HG03439 (cell line): ENCODE results near the gene UIMC1.
"Not testable (repeated sequence)": the region's sequence is repeated elsewhere in the genome, so short reads cannot be mapped to it uniquely, and the experiment has no call there.

Experiments used
- ATAC-seq: cut with Tn5 transposase; IDR thresholded peaks from one replicate; pipeline ENCODE4 v1.9.1; 2021; ENCODE audit warnings: mild to moderate bottlenecking, moderate library complexity; ENCODE audit not compliant: unreplicated experiment

Gene UIMC1

DNA sequence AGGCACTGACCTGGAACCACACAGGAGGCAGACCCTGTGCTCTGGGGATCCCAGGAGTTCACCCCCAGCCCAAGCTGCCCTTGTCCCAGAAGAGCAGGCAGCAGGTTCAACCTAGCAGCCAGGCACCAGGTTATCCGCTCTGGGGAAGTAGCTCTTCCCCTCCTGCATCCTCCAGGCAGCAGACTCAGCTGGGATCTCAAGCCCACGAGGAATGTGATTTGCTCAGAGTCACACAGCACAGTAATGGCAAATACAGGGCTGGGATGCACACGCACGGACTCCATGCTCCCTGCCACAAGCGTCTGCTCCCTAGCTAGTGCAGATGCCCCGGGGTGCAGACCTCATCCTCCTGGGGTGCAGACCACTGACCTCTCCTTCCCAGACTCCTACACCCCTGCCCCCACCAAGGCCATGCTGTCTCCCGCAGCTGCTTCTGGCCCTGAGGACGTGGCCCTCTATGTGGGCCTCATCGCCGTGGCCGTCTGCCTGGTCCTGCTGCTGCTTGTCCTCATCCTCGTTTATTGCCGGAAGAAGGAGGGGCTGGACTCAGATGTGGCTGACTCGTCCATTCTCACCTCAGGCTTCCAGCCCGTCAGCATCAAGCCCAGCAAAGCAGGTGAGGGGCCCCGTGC is 132.9 kb downstream of the UIMC1 start:
- no peak for ATAC-seq

DNA sequence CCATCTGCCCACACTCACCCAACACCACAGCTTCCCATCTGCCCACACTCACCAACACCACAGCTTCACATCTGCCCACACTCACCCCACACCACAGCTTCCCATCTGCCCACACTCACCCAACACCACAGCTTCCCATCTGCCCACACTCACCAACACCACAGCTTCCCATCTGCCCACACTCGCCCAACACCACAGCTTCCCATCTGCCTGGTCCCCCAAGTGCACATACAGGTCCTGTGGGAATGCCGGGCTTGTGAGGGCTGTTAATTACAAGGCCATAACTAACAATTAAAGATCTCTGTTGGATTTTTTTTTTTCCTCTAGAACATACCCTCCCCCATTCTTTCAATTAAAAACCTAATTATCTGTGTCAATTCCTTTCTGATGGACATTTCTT is 133.6 kb downstream of the UIMC1 start:
- ATAC-seq: not testable (repeated sequence)

DNA sequence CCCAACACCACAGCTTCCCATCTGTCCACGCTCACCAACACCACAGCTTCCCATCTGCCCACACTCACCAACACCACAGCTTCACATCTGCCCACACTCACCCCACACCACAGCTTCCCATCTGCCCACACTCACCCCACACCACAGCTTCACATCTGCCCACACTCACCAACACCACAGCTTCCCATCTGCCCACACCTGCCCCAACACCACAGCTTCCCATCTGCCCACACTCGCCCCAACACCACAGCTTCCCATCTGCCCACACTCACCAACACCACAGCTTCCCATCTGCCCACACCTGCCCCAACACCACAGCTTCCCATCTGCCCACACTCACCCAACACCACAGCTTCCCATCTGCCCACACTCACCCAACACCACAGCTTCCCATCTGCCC is 134.0 kb downstream of the UIMC1 start:
- not testable (repeated sequence) for ATAC-seq

DNA sequence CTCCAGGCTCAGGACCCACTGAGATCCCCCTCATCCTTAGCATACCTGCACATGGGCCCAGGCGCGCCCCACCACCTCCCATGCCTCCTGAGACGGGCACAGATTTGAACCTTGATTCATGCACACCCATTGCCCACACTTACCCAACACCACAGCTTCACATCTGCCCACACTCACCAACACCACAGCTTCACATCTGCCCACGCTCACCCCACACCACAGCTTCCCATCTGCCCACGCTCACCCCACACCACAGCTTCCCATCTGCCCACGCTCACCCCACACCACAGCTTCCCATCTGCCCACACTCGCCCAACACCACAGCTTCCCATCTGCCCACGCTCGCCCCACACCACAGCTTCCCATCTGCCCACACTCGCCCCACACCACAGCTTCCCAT is 135.9 kb downstream of the UIMC1 start:
- ATAC-seq: not testable (repeated sequence)

DNA sequence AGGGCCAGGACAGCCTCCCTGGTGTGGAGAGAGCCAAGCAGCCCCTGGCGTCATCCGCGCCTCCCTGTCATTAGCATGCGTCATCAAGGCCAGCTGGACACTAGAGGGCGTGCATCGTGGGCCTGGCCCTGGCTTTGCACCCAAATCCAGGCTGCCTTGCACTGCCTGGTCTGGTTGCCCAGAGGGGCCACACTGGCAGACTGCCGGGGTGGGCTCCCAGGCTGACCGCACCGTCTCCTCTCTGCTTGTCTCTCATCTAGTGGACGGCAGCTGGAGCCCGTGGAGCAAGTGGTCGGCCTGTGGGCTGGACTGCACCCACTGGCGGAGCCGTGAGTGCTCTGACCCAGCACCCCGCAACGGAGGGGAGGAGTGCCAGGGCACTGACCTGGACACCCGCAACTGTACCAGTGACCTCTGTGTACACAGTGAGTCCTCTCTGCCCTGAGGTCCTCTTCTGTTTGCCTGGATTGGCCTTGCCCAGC is 136.4 kb downstream of the UIMC1 start:
- ATAC-seq: no peak

DNA sequence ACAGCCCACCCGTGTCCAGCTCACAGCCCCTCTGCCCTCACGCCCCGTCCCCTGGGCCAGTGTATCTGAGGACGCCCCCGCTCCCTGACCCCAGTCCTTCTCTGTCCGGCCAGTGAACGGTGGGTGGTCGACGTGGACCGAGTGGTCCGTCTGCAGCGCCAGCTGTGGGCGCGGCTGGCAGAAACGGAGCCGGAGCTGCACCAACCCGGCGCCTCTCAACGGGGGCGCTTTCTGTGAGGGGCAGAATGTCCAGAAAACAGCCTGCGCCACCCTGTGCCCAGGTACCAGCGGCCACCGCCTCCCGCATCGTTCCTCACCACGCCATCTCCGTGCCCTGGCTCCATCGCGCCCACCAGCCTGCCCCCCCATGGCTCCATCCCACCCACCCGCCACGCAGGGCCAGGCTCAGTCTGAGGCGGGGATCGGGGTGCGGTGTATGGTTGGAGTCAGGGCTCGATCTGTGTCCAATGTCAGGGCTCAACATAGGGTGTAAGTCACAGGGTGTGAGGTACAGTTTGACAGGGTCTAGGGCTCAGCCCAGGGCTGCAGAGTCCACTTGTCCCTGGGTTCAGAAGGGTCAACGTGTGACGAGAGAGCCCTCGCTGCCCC is 137.0 kb downstream of the UIMC1 start:
- no peak for ATAC-seq

DNA sequence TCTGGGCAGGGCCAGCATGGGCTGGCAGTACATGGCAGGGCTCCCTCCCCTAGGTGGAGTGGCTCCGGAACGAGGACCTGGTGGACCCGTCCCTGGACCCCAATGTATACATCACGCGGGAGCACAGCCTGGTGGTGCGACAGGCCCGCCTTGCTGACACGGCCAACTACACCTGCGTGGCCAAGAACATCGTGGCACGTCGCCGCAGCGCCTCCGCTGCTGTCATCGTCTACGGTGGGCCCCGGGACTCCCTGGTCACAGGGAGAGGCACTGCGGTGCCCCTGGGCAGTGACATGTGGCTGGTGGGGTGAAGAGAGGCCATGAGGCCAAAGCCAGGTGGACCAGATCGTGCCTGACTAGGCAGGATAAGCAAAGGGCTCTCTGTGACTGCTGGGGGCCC is 137.8 kb downstream of the UIMC1 start:
- ATAC-seq: no peak

DNA sequence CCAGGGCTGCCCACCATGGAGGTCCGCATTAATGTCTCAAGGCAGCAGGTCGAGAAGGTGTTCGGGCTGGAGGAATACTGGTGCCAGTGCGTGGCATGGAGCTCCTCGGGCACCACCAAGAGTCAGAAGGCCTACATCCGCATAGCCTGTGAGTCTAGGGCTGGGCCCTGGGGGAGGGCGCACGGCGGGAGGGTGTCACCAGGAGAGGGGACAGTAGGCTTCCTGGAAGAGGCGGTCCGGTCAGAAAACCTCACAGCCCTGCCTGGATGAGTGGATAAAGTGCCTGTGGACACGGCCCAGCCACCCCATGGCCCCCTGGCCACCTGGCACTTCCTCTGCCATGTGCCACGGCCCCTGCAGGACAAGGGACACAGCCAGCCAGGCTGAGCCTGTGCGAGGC is 138.5 kb downstream of the UIMC1 start:
- ATAC-seq: no peak

DNA sequence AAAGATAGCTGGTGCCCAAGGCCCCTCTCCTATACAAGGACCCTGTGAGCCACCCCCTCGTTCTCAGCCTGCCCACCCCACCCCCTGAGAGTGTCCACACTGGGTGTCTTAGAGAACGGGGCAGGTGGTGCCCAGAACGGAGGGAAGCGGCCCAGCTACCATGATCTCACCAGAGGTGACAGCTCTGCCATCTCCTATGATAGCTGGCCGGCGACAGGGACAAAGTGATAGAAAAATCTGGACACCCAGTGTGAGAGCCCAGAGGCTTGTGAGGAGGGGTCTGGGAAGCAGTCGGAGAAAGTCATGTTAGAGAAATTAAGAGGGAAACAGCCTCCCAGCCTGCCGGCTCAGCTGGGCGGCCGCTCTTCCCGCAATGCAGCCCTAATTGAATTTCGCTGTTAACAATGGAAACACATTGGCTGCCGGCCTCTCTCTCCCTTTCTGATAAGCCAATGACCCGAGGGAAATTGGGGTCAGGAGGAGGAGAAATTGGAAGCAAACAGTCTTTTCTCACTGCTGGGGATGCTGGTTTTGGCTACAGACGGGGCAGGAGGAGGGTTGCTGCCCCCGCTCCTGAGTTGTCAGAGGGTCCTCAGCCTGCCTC is 139.8 kb downstream of the UIMC1 start:
- no peak for ATAC-seq

DNA sequence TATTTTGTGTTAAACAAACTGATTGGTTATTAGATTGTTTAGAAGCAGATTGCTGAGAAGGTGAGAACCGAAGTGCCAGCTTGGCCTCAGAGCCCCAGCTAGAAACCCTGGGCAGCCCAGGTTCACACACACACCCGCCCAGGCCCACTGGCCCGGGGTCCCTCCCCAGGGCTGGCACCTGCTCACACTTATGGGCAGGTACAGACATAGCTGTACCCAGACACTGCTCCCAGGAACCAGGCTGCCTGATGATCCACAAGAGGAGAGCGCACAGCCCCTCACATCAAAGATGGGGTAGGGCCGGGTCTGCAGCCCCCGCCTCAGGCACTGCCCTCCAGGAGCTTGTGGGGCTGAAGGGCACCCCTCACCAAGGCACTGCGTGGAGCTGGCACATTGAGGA is 140.6 kb downstream of the UIMC1 start:
- no peak for ATAC-seq

DNA sequence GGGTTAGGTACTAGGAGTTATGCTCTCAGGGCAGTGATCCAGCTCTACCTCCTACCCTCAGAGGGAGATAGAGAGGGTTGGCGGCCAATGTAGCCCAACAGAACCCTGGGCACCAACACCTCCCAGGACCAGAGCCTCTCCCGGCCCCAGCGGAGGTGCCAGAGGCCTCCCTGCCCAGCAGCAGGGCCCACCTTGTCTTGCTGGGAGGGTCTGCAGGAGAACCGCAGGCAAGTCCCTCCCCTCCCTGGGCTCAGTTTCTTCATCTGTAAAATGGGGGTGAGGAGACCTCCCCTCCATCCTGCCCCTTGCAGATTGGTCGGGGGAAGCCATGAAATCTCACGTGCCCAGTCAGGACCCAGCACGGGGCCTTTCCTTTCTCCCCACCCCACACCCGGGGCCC is 141.8 kb downstream of the UIMC1 start:
- ATAC-seq: no peak

DNA sequence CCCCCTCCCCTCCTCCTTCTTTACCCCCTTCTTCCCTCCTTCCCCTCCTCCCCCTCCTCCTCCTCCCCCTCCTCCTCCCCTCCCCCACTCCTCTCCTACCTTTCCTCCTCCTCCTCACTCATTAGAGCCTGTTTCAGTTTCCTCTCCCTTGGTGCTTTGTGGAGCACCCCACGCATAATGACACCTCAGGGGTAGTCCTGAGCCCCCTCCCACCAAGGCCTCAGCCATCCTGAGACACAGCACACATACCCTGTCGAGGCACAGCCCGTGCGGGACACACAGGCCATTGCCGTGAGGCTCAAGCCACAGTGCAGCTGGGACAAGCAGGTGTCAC is 142.8 kb downstream of the UIMC1 start:
- ATAC-seq: no peak

DNA sequence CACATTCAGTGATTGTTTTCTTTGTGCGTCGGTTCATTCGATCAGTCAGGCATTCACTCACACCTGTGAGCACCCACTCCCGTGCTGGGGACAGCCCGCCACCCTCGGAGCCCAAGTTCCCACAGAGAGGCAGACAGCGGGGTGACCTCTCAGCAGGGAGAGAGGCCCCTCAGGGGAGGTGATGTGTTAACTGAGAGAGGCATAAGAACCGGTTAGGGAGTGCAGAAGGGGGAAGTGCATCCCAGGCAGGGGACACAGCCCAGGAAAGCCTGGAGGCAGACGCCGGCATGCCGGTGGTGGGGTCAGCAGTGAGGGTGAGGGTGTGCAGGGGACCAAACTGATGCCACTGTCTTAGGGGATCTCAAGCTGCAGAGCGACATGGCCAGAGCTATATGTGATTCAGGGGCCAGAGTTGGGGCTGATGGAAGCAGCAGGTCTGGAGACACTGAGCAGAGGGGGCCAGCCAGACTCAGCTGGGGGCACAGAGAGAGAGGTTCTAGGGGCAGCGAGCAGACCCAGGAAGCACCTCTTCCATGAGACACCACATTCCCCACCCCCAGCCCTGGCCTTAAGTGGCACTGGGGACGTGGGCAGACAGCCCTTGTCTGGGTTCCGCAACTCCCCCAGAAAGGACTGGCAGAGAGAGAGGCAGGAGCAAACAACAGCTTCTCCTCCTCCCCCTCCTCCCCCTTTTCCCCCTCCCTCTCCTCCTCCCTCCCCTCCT is 143.4 kb downstream of the UIMC1 start:
- ATAC-seq: no peak

DNA sequence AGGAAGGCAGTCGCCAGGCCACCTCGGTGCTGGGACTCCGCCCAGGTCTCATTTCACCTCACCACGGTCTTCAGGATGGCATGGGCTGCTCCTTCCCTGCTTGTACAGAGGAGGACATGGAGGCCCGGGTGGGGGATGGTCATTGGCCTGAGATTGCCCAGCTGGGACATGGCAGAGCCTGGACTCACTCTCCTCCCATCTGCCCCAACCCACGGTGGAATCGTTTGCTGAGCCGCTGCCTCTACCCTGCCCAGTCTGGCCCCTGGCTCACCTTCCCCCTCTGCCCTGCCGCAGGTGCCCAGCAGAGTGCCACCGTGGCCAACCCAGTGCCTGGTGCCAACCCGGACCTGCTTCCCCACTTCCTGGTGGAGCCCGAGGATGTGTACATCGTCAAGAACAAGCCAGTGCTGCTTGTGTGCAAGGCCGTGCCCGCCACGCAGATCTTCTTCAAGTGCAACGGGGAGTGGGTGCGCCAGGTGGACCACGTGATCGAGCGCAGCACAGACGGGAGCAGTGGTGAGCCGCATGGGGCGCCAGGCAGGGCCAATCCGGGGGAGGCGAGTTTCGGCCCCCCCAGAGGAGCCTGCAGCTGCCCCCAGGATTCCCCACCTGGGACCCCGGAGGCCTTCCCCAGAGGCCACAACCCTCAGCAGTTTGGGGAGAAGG is 144.1 kb downstream of the UIMC1 start:
- no peak for ATAC-seq

DNA sequence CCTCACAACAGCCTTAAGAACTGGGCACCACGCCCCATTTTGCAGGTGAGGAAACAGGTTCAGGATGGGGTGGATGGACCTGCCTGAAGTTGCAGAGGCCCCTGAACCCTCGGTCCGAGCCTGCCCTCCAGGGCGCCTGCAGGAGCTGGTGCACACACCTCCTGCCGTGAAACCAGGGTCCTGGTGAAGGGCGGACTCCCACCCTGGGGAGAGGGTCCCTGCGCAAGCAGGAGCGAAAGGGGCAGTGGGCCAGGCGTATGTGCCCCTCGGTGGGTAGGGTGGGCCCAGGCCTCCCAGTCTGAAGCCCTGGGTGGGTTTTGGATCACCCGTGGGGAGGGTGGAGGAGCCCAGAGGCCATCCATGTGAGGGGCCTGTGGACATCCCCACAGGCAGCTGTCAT is 145.3 kb downstream of the UIMC1 start:
- no peak for ATAC-seq

DNA sequence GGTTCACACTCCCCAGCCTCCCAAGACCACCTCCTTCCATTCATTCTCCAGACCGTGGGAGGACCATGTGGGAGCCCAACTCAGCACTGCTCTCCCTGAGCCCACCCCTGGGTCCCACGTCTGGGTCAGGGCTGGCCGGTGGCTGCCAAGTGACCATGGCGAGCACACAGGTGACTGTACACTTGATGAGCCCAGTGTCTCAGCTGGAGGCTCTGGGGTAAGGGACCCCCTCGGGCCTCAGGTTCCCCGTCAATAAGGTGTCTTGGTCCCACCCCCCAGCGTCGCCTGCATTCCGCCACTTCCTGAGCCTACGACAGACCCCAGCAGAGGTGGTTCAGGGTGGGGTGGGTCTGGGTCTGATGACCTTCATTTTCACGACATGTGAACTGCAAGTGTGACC is 146.2 kb downstream of the UIMC1 start:
- no peak for ATAC-seq

DNA sequence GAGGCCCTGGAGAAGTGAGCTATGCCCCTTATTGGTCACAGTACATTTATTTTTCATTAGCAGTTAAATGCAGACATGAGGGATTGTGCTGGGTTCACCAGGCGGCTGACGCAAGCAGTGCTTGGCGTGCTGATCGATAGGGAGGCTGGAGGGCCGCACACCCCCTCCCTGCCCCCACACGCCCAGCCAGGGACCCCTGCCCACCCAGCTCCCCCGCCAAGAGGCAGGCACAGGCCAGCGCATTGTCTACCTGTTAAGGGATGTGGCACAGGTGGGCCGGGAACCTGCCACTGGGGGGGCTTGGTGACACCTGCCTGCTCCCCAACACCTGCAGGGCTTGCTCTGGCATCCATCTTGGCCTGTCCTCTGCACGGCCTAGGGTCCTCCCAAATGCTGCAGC is 146.7 kb downstream of the UIMC1 start:
- no peak for ATAC-seq

DNA sequence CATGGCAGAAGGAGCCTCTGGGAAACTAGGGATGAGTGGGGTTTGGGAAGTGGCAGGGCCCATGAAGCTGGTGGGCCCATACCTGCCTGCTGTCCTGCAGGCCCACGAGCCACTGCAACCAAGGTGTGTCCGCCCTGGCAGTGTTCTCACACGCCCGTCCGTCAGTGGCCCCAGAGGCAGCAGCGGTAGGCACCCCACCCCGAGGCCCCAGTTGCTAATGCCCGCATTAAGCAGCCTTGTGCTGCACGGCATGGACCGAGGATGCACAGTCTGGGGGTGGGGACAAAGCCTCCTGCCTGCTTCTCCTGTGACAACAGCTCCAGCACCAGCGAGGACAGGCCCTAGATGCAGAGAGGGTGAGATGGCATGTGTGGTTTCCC is 148.7 kb downstream of the UIMC1 start:
- no peak for ATAC-seq

DNA sequence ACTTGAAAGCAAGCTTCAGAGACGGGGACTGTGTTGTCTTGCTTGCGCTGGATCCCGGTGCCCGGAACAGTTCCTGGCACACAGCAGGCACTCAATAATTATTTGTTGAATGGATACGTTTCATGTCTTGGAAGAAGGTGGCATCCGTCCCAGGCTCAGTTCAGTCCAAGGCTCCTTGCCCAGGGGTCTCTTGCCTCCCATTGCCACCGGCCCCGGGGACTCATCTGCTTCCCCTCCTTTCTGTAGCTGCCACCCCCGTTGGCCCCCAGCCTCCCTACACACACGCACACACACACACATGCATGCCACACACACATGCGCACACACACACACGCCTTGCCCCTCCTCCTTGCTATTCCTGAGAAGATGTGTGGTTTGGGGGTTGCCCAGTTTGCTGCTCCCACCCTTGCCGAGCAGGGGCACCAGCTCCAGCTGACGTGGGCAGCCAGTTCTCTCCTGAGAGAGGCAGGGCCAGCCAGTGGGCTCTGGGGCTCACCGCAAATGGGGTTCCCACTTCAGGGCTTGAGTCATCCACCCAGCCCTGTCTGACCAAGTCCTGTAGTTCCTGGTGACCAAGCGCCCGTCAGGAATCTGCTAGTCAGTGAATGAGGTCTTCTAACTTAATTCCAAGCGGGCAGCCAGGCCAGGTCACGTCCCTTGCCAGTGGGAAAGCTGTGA is 149.2 kb downstream of the UIMC1 start:
- no peak for ATAC-seq

DNA sequence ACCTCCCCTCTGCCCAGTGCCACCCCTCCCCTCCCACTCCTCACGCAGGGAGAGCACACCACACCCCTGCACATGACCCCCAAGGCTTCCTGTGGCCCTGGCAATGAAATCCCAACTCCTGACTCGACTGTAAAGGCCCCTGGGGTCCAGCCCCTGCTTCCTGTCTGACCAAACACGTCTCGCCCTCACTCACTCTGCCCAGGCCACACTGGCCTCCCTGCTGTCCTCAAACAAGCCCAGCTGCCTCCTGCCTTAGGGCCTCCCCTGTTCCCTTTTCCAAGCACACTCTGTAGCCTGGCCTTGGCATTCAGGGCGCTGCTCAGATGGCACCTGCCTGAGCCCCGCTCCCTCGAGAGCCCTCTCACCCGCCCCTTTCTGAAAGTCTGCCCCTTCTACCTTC is 149.8 kb downstream of the UIMC1 start:
- ATAC-seq: no peak

DNA sequence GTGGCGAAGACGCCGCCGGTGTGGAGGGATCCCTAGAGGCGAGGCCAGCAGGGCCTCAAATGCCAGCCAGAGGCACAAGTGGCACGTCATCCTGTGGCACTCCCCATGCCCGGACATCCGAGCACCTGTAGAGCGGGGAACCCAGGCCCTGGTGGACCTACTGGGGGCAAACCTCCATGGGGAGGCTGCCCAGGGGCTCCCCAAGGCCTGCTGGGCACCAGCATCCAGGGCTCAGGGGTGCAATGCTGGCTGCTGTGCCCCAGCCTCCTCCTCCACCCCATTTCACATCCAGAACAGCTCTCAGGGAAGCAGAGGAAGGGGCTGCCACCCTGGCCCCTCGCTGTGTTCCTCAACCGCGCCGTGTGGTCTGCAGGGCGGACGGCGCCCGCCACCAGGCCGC is 151.0 kb downstream of the UIMC1 start:
- no peak for ATAC-seq
